ENCODE results near the gene UQCR11. TPM values are rescaled to one million over a fixed set of nuclear protein-coding genes. Genes with fewer than 3 reads are reported as not detected.

Gene UQCR11
- total and polyA plus RNA-seq, 2 donors (not counting 3 experiments of a cell fraction or from before 2014, with no cell fraction given) = 165 to 210 TPM

DNA sequence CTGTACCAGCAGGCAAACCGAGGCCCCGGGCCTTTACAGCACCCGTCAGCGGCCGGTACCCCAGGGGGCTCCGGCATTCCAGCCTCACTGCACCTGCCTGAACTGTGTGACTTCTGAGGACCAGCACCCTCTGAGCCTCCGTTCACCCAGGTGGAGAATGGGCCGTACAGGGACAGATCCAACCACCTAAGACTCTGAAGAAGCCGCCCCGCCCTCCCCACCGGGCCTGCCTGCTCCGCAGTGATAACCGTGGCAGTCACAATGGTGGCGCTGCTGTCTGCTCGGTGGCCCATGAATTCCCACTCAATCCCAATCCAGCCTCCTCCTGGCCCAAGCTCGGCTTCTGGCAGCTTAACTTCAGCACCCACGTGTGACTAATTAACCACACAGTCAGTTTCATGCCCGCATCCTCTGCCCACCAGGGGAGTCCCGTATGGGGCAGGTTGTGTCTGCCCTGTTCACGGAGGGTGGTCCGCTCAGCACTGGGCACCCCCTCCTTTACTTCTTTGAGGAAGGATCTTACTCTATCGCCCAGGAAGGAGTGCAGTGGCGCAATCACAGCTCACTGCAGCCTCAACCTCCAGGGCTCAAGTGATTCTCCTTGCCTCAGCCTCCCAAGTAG is 43.8 kb upstream of the UQCR11 start:
- Histone ChIP-seq H3K9me3 (replicated peaks; ENCODE audit: control insufficient read depth, insufficient read depth, low read length) (no peaks in the 10 kb centered on the region), H3K4me2 (ENCODE audit: insufficient read depth, low read length) (no peak overlapping the region), H3K4me3 (replicated peaks in 1 of 3; ENCODE audit: insufficient read depth in 1 of 3, low read depth in 1 of 3, low read length in 3 of 3) (no peak overlapping the region), H3K27me3 (ENCODE audit: control insufficient read depth in 2 of 2, insufficient read depth in 2 of 2, low read length in 2 of 2) (no peaks in the 10 kb centered on the region), H3K4me1 (ENCODE audit: control insufficient read depth, extremely low read depth, insufficient read depth, low read length) (peaks cover 2% of the 10 kb centered on the region), H3K9ac (replicated peaks; ENCODE audit: extremely low read depth, insufficient read depth, low read length) (no peak overlapping the region), H3K36me3 (ENCODE audit: control insufficient read depth in 2 of 2, extremely low read depth in 1 of 2, insufficient read depth in 2 of 2, low read length in 2 of 2) (peaks cover 5 to 29% of the 10 kb centered on the region in 2 experiments), H3K79me2 (ENCODE audit: control insufficient read depth, insufficient read depth, low read length) (peaks cover 45% of the 10 kb centered on the region), H2AFZ (ENCODE audit: low read depth, low read length) (no peak overlapping the region), H3K27ac (ENCODE audit: insufficient read depth, low read depth, low read length) (no peak overlapping the region), H3K9me1 (replicated peaks; ENCODE audit: control insufficient read depth, extremely low read depth, insufficient read depth, low read length) (no peaks in the 10 kb centered on the region), H4K20me1 (replicated peaks; ENCODE audit: control insufficient read depth, extremely low read depth, insufficient read depth, low read length) (no peaks in the 10 kb centered on the region)
- POLR2A ChIA-PET = no interaction called here
- DNase-seq (ENCODE audit: low read depth, low spot score) (no peak), FAIRE-seq (no peak)
- intact Hi-C loops (cut with micrococcal nuclease) (no loop called here), dilution Hi-C loops (cut with MboI; ENCODE audit: extremely low pct_ligation_motif_present, low sequenced_read_pairs) (no loop called here)
- no TSS peak for BruUV-seq (replicated peaks)
- TF ChIP-seq EZH2 (IDR thresholded peaks at IDR 0.05; ENCODE audit: borderline replicate concordance, low read depth, low read length, severe bottlenecking) (no peak), POLR2A (IDR thresholded peaks at IDR 0.05; ENCODE audit: low read depth, low read length) (no peak), POLR2AphosphoS5 (IDR thresholded peaks at IDR 0.05; ENCODE audit: insufficient read depth, low read depth, low read length) (no peak), MYC (IDR thresholded peaks at IDR 0.05; ENCODE audit: low read depth, low read length) (no peak), GATA2 (IDR thresholded peaks at IDR 0.05; ENCODE audit: insufficient read depth, insufficient read length, low read depth, low read length) (no peak), JUN (IDR thresholded peaks at IDR 0.05; ENCODE audit: borderline replicate concordance, insufficient read depth, insufficient read length, low read depth) (no peak), FOS (IDR thresholded peaks at IDR 0.05; ENCODE audit: borderline replicate concordance, insufficient read depth, low read length) (no peak)
- TF ChIP-seq, protein P1, sequence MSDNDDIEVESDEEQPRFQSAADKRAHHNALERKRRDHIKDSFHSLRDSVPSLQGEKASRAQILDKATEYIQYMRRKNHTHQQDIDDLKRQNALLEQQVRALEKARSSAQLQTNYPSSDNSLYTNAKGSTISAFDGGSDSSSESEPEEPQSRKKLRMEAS (IDR thresholded peaks at IDR 0.05; ENCODE audit: insufficient read depth, insufficient read length) = no peak
- TF ChIP-seq, protein P2, sequence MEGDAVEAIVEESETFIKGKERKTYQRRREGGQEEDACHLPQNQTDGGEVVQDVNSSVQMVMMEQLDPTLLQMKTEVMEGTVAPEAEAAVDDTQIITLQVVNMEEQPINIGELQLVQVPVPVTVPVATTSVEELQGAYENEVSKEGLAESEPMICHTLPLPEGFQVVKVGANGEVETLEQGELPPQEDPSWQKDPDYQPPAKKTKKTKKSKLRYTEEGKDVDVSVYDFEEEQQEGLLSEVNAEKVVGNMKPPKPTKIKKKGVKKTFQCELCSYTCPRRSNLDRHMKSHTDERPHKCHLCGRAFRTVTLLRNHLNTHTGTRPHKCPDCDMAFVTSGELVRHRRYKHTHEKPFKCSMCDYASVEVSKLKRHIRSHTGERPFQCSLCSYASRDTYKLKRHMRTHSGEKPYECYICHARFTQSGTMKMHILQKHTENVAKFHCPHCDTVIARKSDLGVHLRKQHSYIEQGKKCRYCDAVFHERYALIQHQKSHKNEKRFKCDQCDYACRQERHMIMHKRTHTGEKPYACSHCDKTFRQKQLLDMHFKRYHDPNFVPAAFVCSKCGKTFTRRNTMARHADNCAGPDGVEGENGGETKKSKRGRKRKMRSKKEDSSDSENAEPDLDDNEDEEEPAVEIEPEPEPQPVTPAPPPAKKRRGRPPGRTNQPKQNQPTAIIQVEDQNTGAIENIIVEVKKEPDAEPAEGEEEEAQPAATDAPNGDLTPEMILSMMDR (IDR thresholded peaks at IDR 0.05; ENCODE audit: extremely low read depth in 1 of 2, insufficient read depth in 1 of 2, low read depth in 1 of 2, low read length in 2 of 2) = no peak
- CTCF ChIA-PET = interaction anchor here (1.5 kb wide), 1 partner anchor 10 kb away, joined by 4 read pairs; no protein-coding TSS in a partner anchor
